Stomach smooth muscle (tissue), 2 donors: ENCODE data around the gene CD84.
"Not testable (repeated sequence)": the region's sequence is repeated elsewhere in the genome, so short reads cannot be mapped to it uniquely, and the experiment has no call there.

Source experiments
- H3K27ac ChIP-seq: one replicate; pipeline ENCODE4 v1.7.0; 2013; ENCODE audit warnings: mild to moderate bottlenecking, low read length, inconsistent platforms
- H3K27me3 ChIP-seq, 2 donors: one replicate each; pipeline ENCODE4 v1.7.0; 2013; ENCODE audit warnings: low read length in 2 of 2; ENCODE audit not compliant: insufficient read depth in 2 of 2, control insufficient read depth in 1 of 2
- H3K36me3 ChIP-seq, 2 donors: one replicate each; pipeline ENCODE4 v1.7.0; 2013; ENCODE audit warnings: low read length in 2 of 2; ENCODE audit not compliant: control insufficient read depth in 2 of 2, insufficient read depth in 2 of 2
- H3K4me1 ChIP-seq: one replicate; pipeline ENCODE4 v1.7.0; 2013; ENCODE audit warnings: low read length; ENCODE audit not compliant: control insufficient read depth, insufficient read depth
- H3K4me3 ChIP-seq, 2 donors: one replicate each; pipeline ENCODE4 v1.7.0; 2013; ENCODE audit warnings: low read length in 2 of 2
- H3K9ac ChIP-seq, 2 donors: one replicate each; pipeline ENCODE4 v1.7.0; 2013; ENCODE audit warnings: low read length in 2 of 2, mild to moderate bottlenecking in 1 of 2
- H3K9me3 ChIP-seq, 2 donors: one replicate each; pipeline ENCODE4 v1.7.0; 2013; ENCODE audit warnings: low read length in 2 of 2; ENCODE audit not compliant: control insufficient read depth in 2 of 2
- donor health status: healthy.
- donor health status: Pancreatic carcinoma.

CD84 gene

DNA sequence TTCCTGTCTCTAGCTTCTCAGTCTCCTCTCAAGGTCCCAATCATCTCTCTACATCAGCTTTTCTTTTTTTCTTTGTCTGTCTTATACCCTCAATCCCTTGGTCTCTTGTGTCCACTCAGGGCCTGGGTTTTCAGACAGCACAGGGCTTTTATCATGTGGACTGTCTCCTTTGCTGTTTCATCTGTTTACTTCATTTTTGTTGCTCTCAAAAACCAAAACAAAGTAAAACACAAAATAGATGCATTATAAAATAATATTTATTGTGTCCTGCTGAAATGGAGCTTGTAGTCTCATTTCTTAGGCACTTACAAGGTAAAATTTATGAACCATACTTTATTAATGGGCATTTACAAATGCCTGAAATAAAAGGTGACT lies 38.5 kb downstream of the CD84 start:
- H3K36me3 ChIP-seq, result no peaks in the 10 kb centered on the region
- no peak overlapping the region for H3K9ac ChIP-seq
- no peak overlapping the region for H3K4me3 ChIP-seq
- no peaks in the 10 kb centered on the region for H3K4me1 ChIP-seq
- H3K9me3 ChIP-seq, result no peaks in the 10 kb centered on the region
- no peaks in the 10 kb centered on the region for H3K27me3 ChIP-seq
- no peak overlapping the region for H3K27ac ChIP-seq

DNA sequence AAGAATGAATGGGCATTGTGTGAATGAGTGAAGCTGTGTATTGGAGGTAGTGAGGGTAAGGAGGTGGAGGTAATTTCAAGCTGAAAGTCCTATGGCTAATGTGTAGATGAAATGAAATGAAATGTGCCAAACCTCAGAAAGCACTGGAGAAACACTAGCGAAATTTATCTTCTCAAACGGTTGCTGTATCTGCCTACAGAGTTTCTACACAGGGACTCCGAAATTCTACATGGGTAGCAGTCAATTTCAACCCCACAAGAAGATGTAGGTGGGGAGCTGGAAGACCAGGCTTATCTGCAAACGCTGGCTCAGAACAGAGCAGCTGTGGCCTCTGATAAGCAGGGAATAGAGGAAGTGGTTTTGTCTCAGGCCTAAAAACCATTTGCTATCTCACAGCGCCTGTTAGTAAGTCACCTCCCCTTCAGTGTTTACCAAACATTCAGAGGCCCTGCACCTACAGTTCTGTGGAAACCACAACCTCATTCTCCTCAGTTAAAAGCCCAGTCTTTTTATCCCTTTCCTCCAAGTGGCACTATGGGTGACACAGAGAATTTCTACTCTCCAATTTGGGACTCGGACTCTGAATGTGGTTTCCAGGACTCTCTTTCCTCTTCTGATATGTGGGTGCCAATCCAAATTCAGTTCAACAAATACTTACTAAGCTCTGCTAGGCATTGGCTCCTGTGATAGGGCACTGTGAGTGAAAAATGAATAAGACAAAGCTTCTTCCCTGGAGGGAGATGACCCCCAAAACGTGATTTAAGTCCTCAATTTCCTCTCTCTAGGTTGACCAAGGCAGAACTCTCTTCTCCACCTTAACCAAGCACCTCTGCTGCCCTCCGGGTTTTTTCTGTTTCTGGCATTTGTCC lies 39.1 kb downstream of the CD84 start:
- H3K9me3 ChIP-seq, result no peaks in the 10 kb centered on the region
- H3K27ac ChIP-seq, result no peak overlapping the region
- no peaks in the 10 kb centered on the region for H3K36me3 ChIP-seq
- no peaks in the 10 kb centered on the region for H3K4me1 ChIP-seq
- no peak overlapping the region for H3K4me3 ChIP-seq
- H3K9ac ChIP-seq, result no peak overlapping the region
- H3K27me3 ChIP-seq, result no peaks in the 10 kb centered on the region

DNA sequence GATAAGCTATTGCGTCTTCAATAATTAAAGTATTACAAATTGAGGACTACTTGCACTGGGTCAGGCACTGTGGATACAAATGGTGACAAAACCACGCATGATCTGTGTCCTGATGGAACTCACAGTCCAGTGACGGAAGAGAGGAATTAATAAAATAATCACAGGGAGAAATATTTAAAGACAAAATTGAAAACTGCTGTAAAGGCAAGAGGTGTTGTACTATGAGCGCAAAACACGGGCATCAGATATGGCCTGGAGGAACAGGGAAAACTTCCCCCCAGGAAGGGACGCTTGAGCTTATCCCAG lies 39.7 kb downstream of the CD84 start:
- Histone ChIP-seq H3K4me3 (no peak overlapping the region), H3K9me3 (no peaks in the 10 kb centered on the region), H3K4me1 (no peaks in the 10 kb centered on the region), H3K36me3 (no peaks in the 10 kb centered on the region), H3K27me3 (no peaks in the 10 kb centered on the region), H3K27ac (no peak overlapping the region), H3K9ac (no peak overlapping the region)

DNA sequence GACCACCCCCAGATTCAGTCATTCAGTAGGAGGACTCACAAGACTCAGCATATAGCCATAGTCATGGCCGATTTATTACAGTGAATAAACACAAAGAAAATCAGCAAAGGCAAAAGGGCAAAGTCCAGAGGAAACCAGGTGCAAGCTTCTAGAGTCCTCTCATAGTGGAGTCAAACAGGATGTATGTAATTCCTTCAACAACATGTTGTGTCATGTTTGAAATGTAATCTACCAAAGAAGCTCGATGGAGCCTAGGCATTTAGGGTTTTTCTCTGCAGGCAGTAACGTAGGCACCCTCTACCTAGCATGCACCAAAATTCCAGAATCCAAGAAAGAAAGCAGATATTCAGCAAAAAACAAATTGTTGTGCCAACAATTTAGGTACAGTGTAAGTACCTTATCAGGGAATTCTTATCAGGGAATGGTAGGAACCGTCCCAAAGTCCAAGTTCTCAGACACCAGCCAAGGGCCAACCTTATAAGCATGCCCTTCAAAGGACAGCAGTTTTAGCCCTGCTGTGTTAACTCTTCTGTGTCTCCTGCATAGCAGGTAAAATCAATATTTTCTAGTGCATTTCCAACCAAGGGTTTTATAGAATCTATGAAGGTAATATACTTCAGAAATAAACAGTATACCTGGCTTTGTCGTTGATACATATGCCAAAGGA lies 40.2 kb downstream of the CD84 start:
- Histone ChIP-seq H3K9ac (no peak overlapping the region), H3K27me3 (no peaks in the 10 kb centered on the region), H3K36me3 (no peaks in the 10 kb centered on the region), H3K4me1 (no peaks in the 10 kb centered on the region), H3K27ac (no peak overlapping the region), H3K9me3 (peaks cover 0 to under 1% of the 10 kb centered on the region in 2 donors), H3K4me3 (no peak overlapping the region)

DNA sequence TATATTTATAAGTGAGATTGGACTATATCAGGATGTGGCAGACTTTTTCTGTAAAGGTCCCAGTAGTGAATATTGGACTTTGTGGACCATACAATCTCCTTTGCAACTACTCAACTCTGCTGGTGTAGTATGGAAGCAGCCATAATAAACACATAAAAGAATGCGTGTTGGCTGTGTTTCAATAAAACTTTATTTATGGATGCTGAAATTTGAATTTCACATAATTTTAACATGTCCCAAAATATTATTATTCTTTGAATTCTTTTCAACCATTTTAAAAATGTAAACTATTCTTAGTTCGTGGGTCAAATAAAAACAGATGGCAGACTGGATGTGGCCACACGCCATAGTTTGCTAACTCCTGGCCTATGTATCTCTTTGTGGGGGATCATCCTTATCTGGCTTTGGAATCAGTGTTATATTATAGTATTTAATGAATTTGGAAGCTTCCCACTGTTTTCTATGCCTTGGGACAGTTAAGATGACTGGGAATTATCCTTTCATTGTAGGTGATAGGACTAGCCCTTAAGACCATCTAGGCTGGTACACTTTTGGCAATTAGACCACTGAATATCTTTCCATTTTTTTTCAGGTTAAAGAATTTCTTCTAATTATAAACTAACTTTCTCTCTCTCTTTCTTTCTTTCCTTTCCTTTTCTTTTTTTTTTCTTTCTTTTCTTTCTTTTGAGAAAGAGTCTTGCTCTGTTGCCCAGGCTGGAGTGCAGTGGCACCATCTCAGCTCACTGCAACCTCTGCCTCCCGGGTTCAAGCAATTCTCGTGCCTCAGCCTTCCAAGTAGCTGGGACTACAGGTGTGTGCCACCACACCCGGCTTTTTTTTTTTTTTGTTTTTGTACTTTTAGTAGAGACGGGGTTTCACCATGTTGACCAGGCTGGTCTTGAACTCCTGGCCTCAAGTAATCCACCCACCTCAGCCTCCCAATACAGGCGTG lies 41.3 kb downstream of the CD84 start:
- H3K27me3 ChIP-seq, result no peaks in the 10 kb centered on the region
- H3K9me3 ChIP-seq, result peaks cover 0 to 4% of the 10 kb centered on the region in 2 donors
- H3K27ac ChIP-seq, result no peak overlapping the region
- no peak overlapping the region for H3K4me3 ChIP-seq
- no peaks in the 10 kb centered on the region for H3K4me1 ChIP-seq
- no peaks in the 10 kb centered on the region for H3K36me3 ChIP-seq
- H3K9ac ChIP-seq, result no peak overlapping the region

DNA sequence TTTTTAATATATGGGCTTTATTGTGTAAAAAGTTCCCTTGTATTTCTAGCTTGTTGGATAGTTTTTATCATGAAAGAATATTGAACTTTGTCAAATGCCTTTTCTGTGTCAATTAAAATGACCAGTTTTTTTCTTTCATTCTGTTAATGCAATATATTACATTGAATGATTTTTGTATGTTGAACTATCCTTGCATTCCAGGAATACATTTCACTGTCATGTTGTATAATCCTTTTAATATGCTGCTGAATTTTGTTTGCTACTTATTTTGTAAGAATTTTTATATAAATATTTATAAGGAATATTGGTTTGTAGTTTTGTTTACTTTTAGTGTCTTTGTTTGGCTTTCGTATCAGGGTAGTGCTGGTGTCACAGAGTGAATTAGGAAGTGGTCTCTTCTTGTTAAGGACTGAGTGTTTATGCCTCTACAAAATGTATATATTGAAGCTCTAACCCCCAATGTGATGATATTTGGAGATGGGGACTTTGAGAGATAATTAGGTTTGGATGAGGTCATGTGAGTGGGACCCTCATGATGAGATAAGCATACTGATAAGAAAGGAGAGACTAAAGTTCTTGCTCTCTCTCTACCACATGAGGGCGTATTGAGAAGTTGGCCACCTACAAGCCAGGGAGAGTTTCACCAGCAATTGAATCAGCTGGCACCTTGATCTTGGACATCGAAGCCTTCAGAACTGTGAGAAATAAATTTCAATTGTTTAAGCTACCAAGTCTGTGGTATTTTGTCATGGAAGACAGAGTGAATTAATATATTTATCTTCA lies 44.3 kb downstream of the CD84 start:
- H3K36me3 ChIP-seq, result no peaks in the 10 kb centered on the region
- H3K4me1 ChIP-seq, result no peaks in the 10 kb centered on the region
- H3K9me3 ChIP-seq, result peaks cover 0 to 4% of the 10 kb centered on the region in 2 donors
- H3K4me3 ChIP-seq, result no peak overlapping the region
- no peak overlapping the region for H3K9ac ChIP-seq
- no peaks in the 10 kb centered on the region for H3K27me3 ChIP-seq
- H3K27ac ChIP-seq, result no peak overlapping the region

DNA sequence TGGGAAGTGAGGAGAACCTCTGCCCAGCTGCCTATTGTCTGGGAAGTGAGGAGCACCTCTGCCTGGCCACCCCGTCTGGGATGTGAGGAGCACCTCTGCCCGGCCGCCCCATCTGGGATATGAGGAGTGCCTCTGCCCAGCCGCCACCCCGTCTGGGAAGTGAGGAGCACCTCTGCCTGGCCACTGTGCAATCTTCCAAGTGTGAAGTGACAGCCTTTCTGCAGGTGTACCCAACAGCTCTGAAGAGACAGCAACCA lies 46.8 kb downstream of the CD84 start:
- H3K9ac ChIP-seq, H3K4me1 ChIP-seq, H3K9me3 ChIP-seq, H3K27me3 ChIP-seq, H3K27ac ChIP-seq, H3K4me3 ChIP-seq, H3K36me3 ChIP-seq: not testable (repeated sequence)

DNA sequence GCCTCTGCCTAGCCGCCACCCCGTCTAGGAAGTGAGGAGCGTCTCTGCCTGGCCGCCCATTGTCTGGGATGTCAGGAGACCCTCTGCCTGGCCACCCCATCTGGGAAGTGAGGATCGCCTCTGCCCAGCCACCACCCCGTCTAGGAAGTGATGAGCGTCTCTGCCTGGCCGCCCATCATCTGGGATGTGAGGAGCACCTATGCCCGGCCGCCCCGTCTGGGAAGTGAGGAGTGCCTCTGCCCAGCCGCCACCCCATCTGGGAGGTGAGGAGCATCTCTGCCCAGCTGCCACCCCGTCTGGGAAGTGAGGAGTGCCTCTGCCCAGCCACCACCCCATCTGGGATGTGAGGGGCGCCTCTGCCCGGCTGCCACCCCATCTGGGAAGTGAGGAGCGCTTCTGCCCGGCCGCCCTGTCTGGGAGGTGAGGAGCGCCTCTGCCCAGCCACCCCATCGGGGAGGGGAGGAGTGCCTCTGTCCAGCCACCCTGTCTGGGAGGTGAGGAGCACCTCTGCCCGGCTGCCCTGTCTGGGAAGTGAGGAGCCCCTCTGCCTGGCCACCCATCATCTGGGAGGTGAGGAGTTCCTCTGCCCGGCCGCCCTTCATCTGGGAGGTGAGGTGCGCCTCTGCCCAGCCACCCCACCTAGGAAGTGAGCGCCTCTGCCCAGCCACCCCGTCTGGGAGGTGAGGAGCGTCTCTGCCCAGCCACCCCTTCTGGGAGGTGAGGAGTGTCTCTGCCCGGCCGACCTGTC lies 47.3 kb downstream of the CD84 start:
- not testable (repeated sequence) for H3K36me3 ChIP-seq, H3K9ac ChIP-seq, H3K27ac ChIP-seq, H3K27me3 ChIP-seq, H3K4me1 ChIP-seq, H3K9me3 ChIP-seq, H3K4me3 ChIP-seq

DNA sequence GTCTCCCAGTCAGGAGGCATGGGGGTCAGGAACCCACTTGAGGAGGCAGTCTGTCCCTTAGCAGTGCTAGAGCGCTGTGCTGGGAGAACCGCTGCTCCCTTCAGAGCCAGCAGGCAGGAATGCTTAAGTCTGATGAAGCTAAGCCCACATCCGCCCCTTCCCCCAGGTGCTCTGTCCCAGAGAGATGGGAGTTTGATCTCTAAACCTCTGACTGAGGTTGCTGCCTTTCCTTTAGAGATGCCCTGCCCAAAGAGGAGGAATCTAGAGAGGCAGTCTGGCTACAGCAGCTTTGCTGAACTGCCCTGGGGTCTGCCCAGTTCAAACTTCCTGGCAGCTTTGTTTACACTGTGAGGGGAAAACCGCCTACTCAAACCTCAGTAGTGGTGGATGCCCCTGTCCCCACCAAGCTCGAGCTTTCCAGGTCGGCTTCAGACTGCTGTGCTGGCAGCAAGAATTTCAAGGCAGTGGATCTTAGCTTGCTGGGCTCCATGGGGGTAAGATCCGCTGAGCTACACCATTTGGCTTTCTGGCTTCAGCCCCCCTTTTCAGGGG lies 49.8 kb downstream of the CD84 start:
- H3K4me3 ChIP-seq, H3K27ac ChIP-seq, H3K27me3 ChIP-seq, H3K4me1 ChIP-seq, H3K9ac ChIP-seq, H3K36me3 ChIP-seq, H3K9me3 ChIP-seq: not testable (repeated sequence)

DNA sequence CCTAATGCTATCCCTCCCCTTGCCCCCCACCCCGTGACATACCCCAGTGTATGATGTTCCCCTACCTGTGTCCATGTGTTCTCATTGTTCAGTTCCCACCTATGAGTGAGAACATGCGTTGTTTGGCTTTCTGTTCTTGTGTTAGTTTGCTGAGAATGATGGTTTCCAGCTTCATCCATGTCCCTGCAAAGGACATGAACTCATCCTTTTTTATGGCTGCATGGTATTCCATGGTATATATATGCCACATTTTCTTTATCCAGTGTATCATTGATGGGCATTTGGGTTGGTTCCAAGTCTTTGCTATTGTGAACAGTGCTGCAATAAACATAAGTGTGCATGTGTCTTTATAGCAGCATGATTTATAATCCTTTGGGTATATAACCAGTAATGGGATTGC lies 55.5 kb downstream of the CD84 start:
- not testable (repeated sequence) for H3K9ac ChIP-seq, H3K4me3 ChIP-seq, H3K9me3 ChIP-seq, H3K4me1 ChIP-seq, H3K27ac ChIP-seq, H3K36me3 ChIP-seq, H3K27me3 ChIP-seq
